ENCODE results near the gene CENPO.

The CENPO gene

GRCh38 chr2:24843330-24843860 is 50.2 kb downstream of the CENPO start:
- H3K4me3 ChIP-seq (ENCODE audit: low read depth, low read length), result no peak overlapping the region
- H3K27me3 ChIP-seq (ENCODE audit: control insufficient read depth, insufficient read depth, low read length), result no peaks in the 10 kb centered on the region
- H3K4me1 ChIP-seq (ENCODE audit: control insufficient read depth, insufficient read depth, low read length), result no peaks in the 10 kb centered on the region
- H3K9ac ChIP-seq (ENCODE audit: low read depth, low read length), result no peak overlapping the region
- H3K9me3 ChIP-seq (ENCODE audit: control insufficient read depth, insufficient read depth, low read length), result no peaks in the 10 kb centered on the region
- peaks cover 7% of the 10 kb centered on the region for H3K36me3 ChIP-seq (ENCODE audit: control insufficient read depth, insufficient read depth, low read length)

- H3K9me3 ChIP-seq (ENCODE audit: control insufficient read depth, insufficient read depth, low read length), result no peaks in the 10 kb centered on the region
- H3K9ac ChIP-seq (ENCODE audit: low read depth, low read length), result no peak overlapping the region
- H3K36me3 ChIP-seq (ENCODE audit: control insufficient read depth, insufficient read depth, low read length), result peaks cover 11% of the 10 kb centered on the region
- no peaks in the 10 kb centered on the region for H3K4me1 ChIP-seq (ENCODE audit: control insufficient read depth, insufficient read depth, low read length)
- H3K4me3 ChIP-seq (ENCODE audit: low read depth, low read length), result no peak overlapping the region
- H3K27me3 ChIP-seq (ENCODE audit: control insufficient read depth, insufficient read depth, low read length), result no peaks in the 10 kb centered on the region
Measured at GRCh38 chr2:24844023-24844685, 50.9 kb downstream of the CENPO start.

GRCh38 chr2:24845691-24846090 is 52.5 kb downstream of the CENPO start:
- Histone ChIP-seq H3K4me1 (ENCODE audit: control insufficient read depth, insufficient read depth, low read length) (no peaks in the 10 kb centered on the region), H3K4me3 (ENCODE audit: low read depth, low read length) (no peak overlapping the region), H3K36me3 (ENCODE audit: control insufficient read depth, insufficient read depth, low read length) (peaks cover 7% of the 10 kb centered on the region), H3K27me3 (ENCODE audit: control insufficient read depth, insufficient read depth, low read length) (no peaks in the 10 kb centered on the region), H3K9me3 (ENCODE audit: control insufficient read depth, insufficient read depth, low read length) (no peaks in the 10 kb centered on the region), H3K9ac (ENCODE audit: low read depth, low read length) (no peak overlapping the region)

GRCh38 chr2:24850944-24851343 is 57.7 kb downstream of the CENPO start:
- Histone ChIP-seq H3K9me3 (ENCODE audit: control insufficient read depth, insufficient read depth, low read length) (no peaks in the 10 kb centered on the region), H3K4me3 (ENCODE audit: low read depth, low read length) (no peak overlapping the region), H3K4me1 (ENCODE audit: control insufficient read depth, insufficient read depth, low read length) (no peaks in the 10 kb centered on the region), H3K36me3 (ENCODE audit: control insufficient read depth, insufficient read depth, low read length) (peaks cover 6% of the 10 kb centered on the region), H3K9ac (ENCODE audit: low read depth, low read length) (no peak overlapping the region), H3K27me3 (ENCODE audit: control insufficient read depth, insufficient read depth, low read length) (no peaks in the 10 kb centered on the region)

- H3K27me3 ChIP-seq (ENCODE audit: control insufficient read depth, insufficient read depth, low read length), result no peaks in the 10 kb centered on the region
- H3K36me3 ChIP-seq (ENCODE audit: control insufficient read depth, insufficient read depth, low read length), result peaks cover 6% of the 10 kb centered on the region
- H3K4me1 ChIP-seq (ENCODE audit: control insufficient read depth, insufficient read depth, low read length), result no peaks in the 10 kb centered on the region
- H3K9me3 ChIP-seq (ENCODE audit: control insufficient read depth, insufficient read depth, low read length), result no peaks in the 10 kb centered on the region
- no peak overlapping the region for H3K9ac ChIP-seq (ENCODE audit: low read depth, low read length)
- H3K4me3 ChIP-seq (ENCODE audit: low read depth, low read length), result no peak overlapping the region
Measured at GRCh38 chr2:24852026-24852425, 58.8 kb downstream of the CENPO start.

GRCh38 chr2:24852431-24853020 is 59.3 kb downstream of the CENPO start:
- Histone ChIP-seq H3K27me3 (ENCODE audit: control insufficient read depth, insufficient read depth, low read length) (no peaks in the 10 kb centered on the region), H3K9me3 (ENCODE audit: control insufficient read depth, insufficient read depth, low read length) (no peaks in the 10 kb centered on the region), H3K4me3 (ENCODE audit: low read depth, low read length) (no peak overlapping the region), H3K9ac (ENCODE audit: low read depth, low read length) (no peak overlapping the region), H3K4me1 (ENCODE audit: control insufficient read depth, insufficient read depth, low read length) (no peaks in the 10 kb centered on the region), H3K36me3 (ENCODE audit: control insufficient read depth, insufficient read depth, low read length) (peaks cover 6% of the 10 kb centered on the region)

- no peak overlapping the region for H3K4me3 ChIP-seq (ENCODE audit: low read depth, low read length)
- no peaks in the 10 kb centered on the region for H3K4me1 ChIP-seq (ENCODE audit: control insufficient read depth, insufficient read depth, low read length)
- no peaks in the 10 kb centered on the region for H3K27me3 ChIP-seq (ENCODE audit: control insufficient read depth, insufficient read depth, low read length)
- peaks cover 6% of the 10 kb centered on the region for H3K36me3 ChIP-seq (ENCODE audit: control insufficient read depth, insufficient read depth, low read length)
- no peaks in the 10 kb centered on the region for H3K9me3 ChIP-seq (ENCODE audit: control insufficient read depth, insufficient read depth, low read length)
- H3K9ac ChIP-seq (ENCODE audit: low read depth, low read length), result no peak overlapping the region
Measured at GRCh38 chr2:24853046-24853445, 59.8 kb downstream of the CENPO start.

- Histone ChIP-seq H3K4me1 (ENCODE audit: control insufficient read depth, insufficient read depth, low read length) (no peaks in the 10 kb centered on the region), H3K9me3 (ENCODE audit: control insufficient read depth, insufficient read depth, low read length) (no peaks in the 10 kb centered on the region), H3K27me3 (ENCODE audit: control insufficient read depth, insufficient read depth, low read length) (no peaks in the 10 kb centered on the region), H3K4me3 (ENCODE audit: low read depth, low read length) (no peak overlapping the region), H3K36me3 (ENCODE audit: control insufficient read depth, insufficient read depth, low read length) (peaks cover 2% of the 10 kb centered on the region), H3K9ac (ENCODE audit: low read depth, low read length) (no peak overlapping the region)
Measured at GRCh38 chr2:24853996-24854395, 60.8 kb downstream of the CENPO start.

- Histone ChIP-seq H3K9ac (ENCODE audit: low read depth, low read length) (no peak overlapping the region), H3K4me1 (ENCODE audit: control insufficient read depth, insufficient read depth, low read length) (no peaks in the 10 kb centered on the region), H3K9me3 (ENCODE audit: control insufficient read depth, insufficient read depth, low read length) (no peaks in the 10 kb centered on the region), H3K27me3 (ENCODE audit: control insufficient read depth, insufficient read depth, low read length) (no peaks in the 10 kb centered on the region), H3K4me3 (ENCODE audit: low read depth, low read length) (no peak overlapping the region), H3K36me3 (ENCODE audit: control insufficient read depth, insufficient read depth, low read length) (peaks cover 2% of the 10 kb centered on the region)
Measured at GRCh38 chr2:24855022-24855622, 61.9 kb downstream of the CENPO start.

GRCh38 chr2:24855726-24856125 is 62.5 kb downstream of the CENPO start:
- Histone ChIP-seq H3K4me1 (ENCODE audit: control insufficient read depth, insufficient read depth, low read length) (no peaks in the 10 kb centered on the region), H3K36me3 (ENCODE audit: control insufficient read depth, insufficient read depth, low read length) (peaks cover 2% of the 10 kb centered on the region), H3K4me3 (ENCODE audit: low read depth, low read length) (no peak overlapping the region), H3K9ac (ENCODE audit: low read depth, low read length) (no peak overlapping the region), H3K9me3 (ENCODE audit: control insufficient read depth, insufficient read depth, low read length) (no peaks in the 10 kb centered on the region), H3K27me3 (ENCODE audit: control insufficient read depth, insufficient read depth, low read length) (no peaks in the 10 kb centered on the region)

- no peak overlapping the region for H3K4me3 ChIP-seq (ENCODE audit: low read depth, low read length)
- no peaks in the 10 kb centered on the region for H3K4me1 ChIP-seq (ENCODE audit: control insufficient read depth, insufficient read depth, low read length)
- peaks cover 2% of the 10 kb centered on the region for H3K36me3 ChIP-seq (ENCODE audit: control insufficient read depth, insufficient read depth, low read length)
- no peak overlapping the region for H3K9ac ChIP-seq (ENCODE audit: low read depth, low read length)
- no peaks in the 10 kb centered on the region for H3K27me3 ChIP-seq (ENCODE audit: control insufficient read depth, insufficient read depth, low read length)
- no peaks in the 10 kb centered on the region for H3K9me3 ChIP-seq (ENCODE audit: control insufficient read depth, insufficient read depth, low read length)
Measured at GRCh38 chr2:24856791-24857211, 63.6 kb downstream of the CENPO start.

GRCh38 chr2:24857746-24858145 is 64.5 kb downstream of the CENPO start:
- no peak overlapping the region for H3K4me3 ChIP-seq (ENCODE audit: low read depth, low read length)
- H3K9ac ChIP-seq (ENCODE audit: low read depth, low read length), result no peak overlapping the region
- no peaks in the 10 kb centered on the region for H3K4me1 ChIP-seq (ENCODE audit: control insufficient read depth, insufficient read depth, low read length)
- no peaks in the 10 kb centered on the region for H3K27me3 ChIP-seq (ENCODE audit: control insufficient read depth, insufficient read depth, low read length)
- no peaks in the 10 kb centered on the region for H3K9me3 ChIP-seq (ENCODE audit: control insufficient read depth, insufficient read depth, low read length)
- no peaks in the 10 kb centered on the region for H3K36me3 ChIP-seq (ENCODE audit: control insufficient read depth, insufficient read depth, low read length)

All from iPS-15b (cell line).